Natural killer cell (primary cell): ENCODE data around the gene ATXN10. TPM values are rescaled to one million over a fixed set of nuclear protein-coding genes. Genes with fewer than 3 reads are reported as not detected.
"Not testable (repeated sequence)": the region's sequence is repeated elsewhere in the genome, so short reads cannot be mapped to it uniquely, and the experiment has no call there.

Experiments
- ATAC-seq, 3 donors: fragments of 150-1000 bp in 2 of 3; fragments of 200-7000 bp in 1 of 3; cut with Tn5 transposase; 1 replicate in 1 of 3; 2 replicates in 2 of 3; pipeline ENCODE4 v1.10.0; 2021; ENCODE audit warnings: mild to moderate bottlenecking in 2 of 3, moderate library complexity in 2 of 3
- DNase-seq, 2 donors: peaks; one replicate each; pipeline versions ENCODE4 v3.0.0 to v3.0.0-alpha.2; 2013 to 2021; ENCODE audit warnings: mixed read lengths in 1 of 2
- H3K27ac ChIP-seq: one replicate; pipeline ENCODE4 v1.5.1; 2013; ENCODE audit warnings: mild to moderate bottlenecking, low read length
- H3K27me3 ChIP-seq: one replicate; pipeline ENCODE4 v1.6.1; 2013; ENCODE audit warnings: low read length; ENCODE audit not compliant: control insufficient read depth, insufficient read depth
- H3K36me3 ChIP-seq: one replicate; pipeline ENCODE4 v1.6.1; 2013; ENCODE audit warnings: low read length; ENCODE audit not compliant: control insufficient read depth, insufficient read depth
- H3K4me1 ChIP-seq: one replicate; pipeline ENCODE4 v1.6.1; 2013; ENCODE audit warnings: low read length; ENCODE audit not compliant: control insufficient read depth, insufficient read depth
- H3K4me3 ChIP-seq: one replicate; pipeline ENCODE4 v1.5.1; 2013; ENCODE audit warnings: low read length
- H3K9me3 ChIP-seq: one replicate; pipeline ENCODE4 v1.6.1; 2013; ENCODE audit warnings: low read length; ENCODE audit not compliant: control insufficient read depth, insufficient read depth
- H3K27ac Mint-ChIP-seq, 2 donors: one replicate each; pipeline ENCODE4 v1.8.0; 2022; ENCODE audit warnings: mild to moderate bottlenecking in 2 of 2, mixed read lengths in 2 of 2, moderate library complexity in 1 of 2
- H3K27me3 Mint-ChIP-seq, 2 donors: one replicate each; pipeline ENCODE4 v1.8.0; 2022; ENCODE audit warnings: low read depth in 2 of 2, mixed read lengths in 2 of 2
- H3K36me3 Mint-ChIP-seq: one replicate; pipeline ENCODE4 v1.8.0; 2022; ENCODE audit warnings: mixed read lengths
- H3K4me1 Mint-ChIP-seq, 2 donors: one replicate each; pipeline ENCODE4 v1.8.0; 2022; ENCODE audit warnings: mixed read lengths in 2 of 2
- H3K4me3 Mint-ChIP-seq: one replicate; pipeline ENCODE4 v1.8.0; 2022; ENCODE audit warnings: mild to moderate bottlenecking, moderate library complexity, mixed read lengths
- H3K9me3 Mint-ChIP-seq, 2 donors: one replicate each; pipeline ENCODE4 v1.8.0; 2022; ENCODE audit warnings: mixed read lengths in 2 of 2
- CTCF ChIP-seq: fragments of 200-600 bp; IDR thresholded peaks from one replicate; pipeline ENCODE4 v1.8.0; 2022; ENCODE audit warnings: antibody characterized with exemption
- WGBS: methylation state at CpG from one replicate; pipeline ENCODE4 v1.1.7; 2013; ENCODE audit warnings: missing lambda C conversion rate; ENCODE audit not compliant: insufficient coverage; 5-methylcytosine and 5-hydroxymethylcytosine counted together
- intact Hi-C: fragments of 100-400 bp; cut with micrococcal nuclease; formaldehyde crosslinking; loops from one replicate; pipeline ENCODE4 v1.14.2; 2022
- total RNA-seq, 4 donors: library from RNA; stranded (reverse); fragments of 120-200 nt in 1 of 4; gene quantifications; one replicate each; pipeline versions ENCODE4 v1.2.3 to v1.2.4, GENCODE V29; 2013 to 2022

ATXN10 gene
- total RNA-seq, 3 donors from 2014 or later (not counting 1 experiment from before 2014, with no cell fraction given): 79.3 to 90.5 (median 88.8) TPM

- Mint-ChIP-seq H3K4me3 (no peak overlapping the region), H3K36me3 (no peaks in the 10 kb centered on the region), H3K27ac (no peak overlapping the region), H3K9me3 (no peaks in the 10 kb centered on the region), H3K27me3 (peaks cover 12 to 21% of the 10 kb centered on the region in 2 donors), H3K4me1 (no peaks in the 10 kb centered on the region)
- intact Hi-C loops: no loop called here
- H3K36me3 ChIP-seq: no peaks in the 10 kb centered on the region
- H3K27ac ChIP-seq: no peak overlapping the region
- H3K27me3 ChIP-seq: no peaks in the 10 kb centered on the region
- H3K9me3 ChIP-seq: no peaks in the 10 kb centered on the region
- no peak for DNase-seq
- 67% methylated on average over 2 of the region's 2 CpGs for WGBS
- no peak overlapping the region for H3K4me3 ChIP-seq
- TF ChIP-seq CTCF: no peak
- no peak for ATAC-seq
- no peaks in the 10 kb centered on the region for H3K4me1 ChIP-seq
These were observed 15.1 kb upstream of the ATXN10 start for GRCh38 chr22:45656577-45656976.

GRCh38 chr22:45657701-45658100 lies 13.9 kb upstream of the ATXN10 start:
- no peaks in the 10 kb centered on the region for H3K27me3 ChIP-seq
- H3K27ac ChIP-seq: no peak overlapping the region
- H3K4me1 ChIP-seq: no peaks in the 10 kb centered on the region
- DNase-seq (no peak), ATAC-seq (no peak)
- H3K4me1 Mint-ChIP-seq: no peaks in the 10 kb centered on the region
- intact Hi-C loops: no loop called here
- no peak overlapping the region for H3K4me3 Mint-ChIP-seq
- H3K27me3 Mint-ChIP-seq: peaks cover 12 to 31% of the 10 kb centered on the region in 2 donors
- no peak for TF ChIP-seq CTCF
- H3K36me3 Mint-ChIP-seq: no peaks in the 10 kb centered on the region
- H3K27ac Mint-ChIP-seq: no peak overlapping the region
- H3K9me3 ChIP-seq: no peaks in the 10 kb centered on the region
- H3K36me3 ChIP-seq: no peaks in the 10 kb centered on the region
- whole genome bisulfite sequencing: 59% methylated on average over 2 of the region's 4 CpGs
- H3K4me3 ChIP-seq: no peak overlapping the region
- H3K9me3 Mint-ChIP-seq: no peaks in the 10 kb centered on the region

- Mint-ChIP-seq H3K4me3 (no peak overlapping the region), H3K36me3 (no peaks in the 10 kb centered on the region), H3K9me3 (no peaks in the 10 kb centered on the region), H3K27ac (no peak overlapping the region), H3K27me3 (peaks cover 12 to 43% of the 10 kb centered on the region in 2 donors), H3K4me1 (no peaks in the 10 kb centered on the region)
- no peak for ATAC-seq
- Histone ChIP-seq H3K27me3 (no peaks in the 10 kb centered on the region), H3K4me3 (no peak overlapping the region), H3K27ac (no peak overlapping the region), H3K4me1 (no peaks in the 10 kb centered on the region), H3K9me3 (no peaks in the 10 kb centered on the region), H3K36me3 (no peaks in the 10 kb centered on the region)
- intact Hi-C loops: no loop called here
- TF ChIP-seq CTCF: no peak
- no peak for DNase-seq
- WGBS: 33% methylated on average over 1 of the region's 1 CpG
These were observed 7.4 kb upstream of the ATXN10 start for GRCh38 chr22:45664136-45664646.

GRCh38 chr22:45667486-45667885 lies 4.1 kb upstream of the ATXN10 start:
- no peak overlapping the region for H3K4me3 ChIP-seq
- intact Hi-C loops: no loop called here
- ATAC-seq (no peak), DNase-seq (no peak)
- no peak for TF ChIP-seq CTCF
- Mint-ChIP-seq H3K4me1 (peaks cover 2% of the 10 kb centered on the region in 2 donors), H3K4me3 (no peak overlapping the region), H3K9me3 (no peaks in the 10 kb centered on the region), H3K27ac (no peak overlapping the region), H3K27me3 (peaks cover 10 to 27% of the 10 kb centered on the region in 2 donors), H3K36me3 (no peaks in the 10 kb centered on the region)
- no peaks in the 10 kb centered on the region for H3K27me3 ChIP-seq
- no peaks in the 10 kb centered on the region for H3K9me3 ChIP-seq
- peaks cover 9% of the 10 kb centered on the region for H3K4me1 ChIP-seq
- WGBS: 94% methylated on average over 5 of the region's 5 CpGs
- H3K27ac ChIP-seq: no peak overlapping the region
- no peaks in the 10 kb centered on the region for H3K36me3 ChIP-seq

- H3K27ac ChIP-seq, H3K27ac Mint-ChIP-seq, ATAC-seq, H3K27me3 Mint-ChIP-seq, H3K36me3 ChIP-seq, H3K9me3 ChIP-seq, H3K36me3 Mint-ChIP-seq, H3K27me3 ChIP-seq, H3K9me3 Mint-ChIP-seq, H3K4me3 ChIP-seq, DNase-seq, intact Hi-C loops: not testable (repeated sequence)
- peaks cover 13% of the 10 kb centered on the region for H3K4me1 ChIP-seq
- Mint-ChIP-seq H3K4me1 (peaks cover 28 to 31% of the 10 kb centered on the region in 2 donors), H3K4me3 (peak overlapping the region; percentile 93)
- WGBS: 92% methylated on average over 1 of the region's 2 CpGs
These were observed 1.3 kb upstream of the ATXN10 start for GRCh38 chr22:45670363-45670762.
